ENCODE measurements around the gene FYN. TPM values are rescaled to one million over a fixed set of nuclear protein-coding genes. Genes with fewer than 3 reads are reported as not detected.
"Not testable (repeated sequence)": the region's sequence is repeated elsewhere in the genome, so short reads cannot be mapped to it uniquely, and the experiment has no call there.

FYN gene
- total and polyA plus RNA-seq, 2 donors from 2014 or later: 34.5 to 52.4 TPM

- no peaks in the 10 kb centered on the region for H3K9me3 ChIP-seq (ENCODE audit: control insufficient read depth in 2 of 3, insufficient read depth in 1 of 3, low read length in 3 of 3)
- no peak overlapping the region for H3K27ac ChIP-seq (ENCODE audit: low read depth in 2 of 2, low read length in 2 of 2)
- no peaks in the 10 kb centered on the region for H3K36me3 ChIP-seq (ENCODE audit: control insufficient read depth in 2 of 3, insufficient read depth in 3 of 3, low read length in 3 of 3)
- intact Hi-C loops (cut with DNase I): no loop called here
- H3K27me3 ChIP-seq (ENCODE audit: control insufficient read depth, insufficient read depth, low read length): no peaks in the 10 kb centered on the region
- no peaks in the 10 kb centered on the region for H3K4me1 ChIP-seq (ENCODE audit: control insufficient read depth in 2 of 3, insufficient read depth in 2 of 3, low read depth in 1 of 3, low read length in 3 of 3)
- H3K9ac ChIP-seq (ENCODE audit: low read length in 3 of 3): no peak overlapping the region
- TF ChIP-seq CTCF (IDR thresholded peaks at IDR 0.05; ENCODE audit: borderline replicate concordance, extremely low read depth, insufficient read depth): no peak
- FAIRE-seq (no peak), DNase-seq (no peak)
- H3K4me3 ChIP-seq (ENCODE audit: low read length in 3 of 3): no peak overlapping the region
These were observed 17.7 kb upstream of the FYN start for GRCh38 chr6:111890988-111891387.

GRCh38 chr6:111888928-111889695, 15.9 kb upstream of the FYN start:
- Histone ChIP-seq H3K27ac (ENCODE audit: low read depth in 2 of 2, low read length in 2 of 2) (no peak overlapping the region), H3K4me3 (ENCODE audit: low read length in 3 of 3) (no peak overlapping the region), H3K9ac (ENCODE audit: low read length in 3 of 3) (no peak overlapping the region), H3K36me3 (ENCODE audit: control insufficient read depth in 2 of 3, insufficient read depth in 3 of 3, low read length in 3 of 3) (no peaks in the 10 kb centered on the region), H3K27me3 (ENCODE audit: control insufficient read depth, insufficient read depth, low read length) (no peaks in the 10 kb centered on the region), H3K4me1 (ENCODE audit: control insufficient read depth in 2 of 3, insufficient read depth in 2 of 3, low read depth in 1 of 3, low read length in 3 of 3) (no peaks in the 10 kb centered on the region), H3K9me3 (ENCODE audit: control insufficient read depth in 2 of 3, insufficient read depth in 1 of 3, low read length in 3 of 3) (no peaks in the 10 kb centered on the region)
- FAIRE-seq (no peak), DNase-seq (peak; percentile 38 to 79 (median 59))
- TF ChIP-seq CTCF (IDR thresholded peaks at IDR 0.05; ENCODE audit: borderline replicate concordance, extremely low read depth, insufficient read depth): no peak
- intact Hi-C loops (cut with DNase I): no loop called here

- H3K9ac ChIP-seq (ENCODE audit: low read length in 3 of 3); H3K4me1 ChIP-seq (ENCODE audit: control insufficient read depth in 2 of 3, insufficient read depth in 2 of 3, low read depth in 1 of 3, low read length in 3 of 3); H3K36me3 ChIP-seq (ENCODE audit: control insufficient read depth in 2 of 3, insufficient read depth in 3 of 3, low read length in 3 of 3); H3K9me3 ChIP-seq (ENCODE audit: control insufficient read depth in 2 of 3, insufficient read depth in 1 of 3, low read length in 3 of 3); H3K27ac ChIP-seq (ENCODE audit: low read depth in 2 of 2, low read length in 2 of 2); H3K27me3 ChIP-seq (ENCODE audit: control insufficient read depth, insufficient read depth, low read length); DNase-seq; FAIRE-seq; H3K4me3 ChIP-seq (ENCODE audit: low read length in 3 of 3); intact Hi-C loops (cut with DNase I): not testable (repeated sequence)
These were observed 13.5 kb upstream of the FYN start for GRCh38 chr6:111886793-111887192.

GRCh38 chr6:111885373-111886027, 12.2 kb upstream of the FYN start:
- no peak for DNase-seq
- no peaks in the 10 kb centered on the region for H3K36me3 ChIP-seq (ENCODE audit: control insufficient read depth in 2 of 3, insufficient read depth in 3 of 3, low read length in 3 of 3)
- no peaks in the 10 kb centered on the region for H3K4me1 ChIP-seq (ENCODE audit: control insufficient read depth in 2 of 3, insufficient read depth in 2 of 3, low read depth in 1 of 3, low read length in 3 of 3)
- no peaks in the 10 kb centered on the region for H3K27me3 ChIP-seq (ENCODE audit: control insufficient read depth, insufficient read depth, low read length)
- no peak overlapping the region for H3K9ac ChIP-seq (ENCODE audit: low read length in 3 of 3)
- no peak for TF ChIP-seq CTCF (IDR thresholded peaks at IDR 0.05; ENCODE audit: borderline replicate concordance, extremely low read depth, insufficient read depth)
- no peaks in the 10 kb centered on the region for H3K9me3 ChIP-seq (ENCODE audit: control insufficient read depth in 2 of 3, insufficient read depth in 1 of 3, low read length in 3 of 3)
- no peak overlapping the region for H3K4me3 ChIP-seq (ENCODE audit: low read length in 3 of 3)
- no peak for FAIRE-seq
- no peak overlapping the region for H3K27ac ChIP-seq (ENCODE audit: low read depth in 2 of 2, low read length in 2 of 2)
- intact Hi-C loops (cut with DNase I): no loop called here
